ENCODE measurements around the gene ABCG1. TPM values are rescaled to one million over a fixed set of nuclear protein-coding genes. Genes with fewer than 3 reads are reported as not detected.
"Not testable (repeated sequence)": the region's sequence is repeated elsewhere in the genome, so short reads cannot be mapped to it uniquely, and the experiment has no call there.

ABCG1 gene
- total RNA-seq, 6 experiments from 2014 or later, result 3.3 to 9.8 (median 4.8) TPM

DNA sequence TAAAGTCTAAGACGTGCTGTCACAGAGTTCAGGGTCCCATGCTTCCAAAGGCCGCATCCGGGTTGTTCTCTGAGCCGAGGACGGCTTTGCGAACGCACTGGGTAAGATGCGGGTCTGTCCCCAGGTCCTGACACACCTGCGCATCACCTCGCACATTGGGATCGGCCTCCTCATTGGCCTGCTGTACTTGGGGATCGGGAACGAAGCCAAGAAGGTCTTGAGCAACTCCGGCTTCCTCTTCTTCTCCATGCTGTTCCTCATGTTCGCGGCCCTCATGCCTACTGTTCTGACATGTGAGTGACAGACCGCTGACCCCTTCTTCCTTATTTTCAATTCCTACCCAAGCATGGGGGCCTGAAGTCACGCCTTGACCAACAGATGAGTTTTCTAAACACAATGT is 71.0 kb downstream of the ABCG1 start:
- intact Hi-C loops (cut with DNase I), result no loop called here
- Histone ChIP-seq H3K36me3 (no peaks in the 10 kb centered on the region), H3K9me3 (no peaks in the 10 kb centered on the region), H3K4me1 (no peaks in the 10 kb centered on the region), H3K27me3 (no peaks in the 10 kb centered on the region), H3K27ac (no peak overlapping the region), H3K4me3 (no peak overlapping the region)
- peak in 1 of 3 donors; percentile 51 for DNase-seq
- TF ChIP-seq, protein P1, sequence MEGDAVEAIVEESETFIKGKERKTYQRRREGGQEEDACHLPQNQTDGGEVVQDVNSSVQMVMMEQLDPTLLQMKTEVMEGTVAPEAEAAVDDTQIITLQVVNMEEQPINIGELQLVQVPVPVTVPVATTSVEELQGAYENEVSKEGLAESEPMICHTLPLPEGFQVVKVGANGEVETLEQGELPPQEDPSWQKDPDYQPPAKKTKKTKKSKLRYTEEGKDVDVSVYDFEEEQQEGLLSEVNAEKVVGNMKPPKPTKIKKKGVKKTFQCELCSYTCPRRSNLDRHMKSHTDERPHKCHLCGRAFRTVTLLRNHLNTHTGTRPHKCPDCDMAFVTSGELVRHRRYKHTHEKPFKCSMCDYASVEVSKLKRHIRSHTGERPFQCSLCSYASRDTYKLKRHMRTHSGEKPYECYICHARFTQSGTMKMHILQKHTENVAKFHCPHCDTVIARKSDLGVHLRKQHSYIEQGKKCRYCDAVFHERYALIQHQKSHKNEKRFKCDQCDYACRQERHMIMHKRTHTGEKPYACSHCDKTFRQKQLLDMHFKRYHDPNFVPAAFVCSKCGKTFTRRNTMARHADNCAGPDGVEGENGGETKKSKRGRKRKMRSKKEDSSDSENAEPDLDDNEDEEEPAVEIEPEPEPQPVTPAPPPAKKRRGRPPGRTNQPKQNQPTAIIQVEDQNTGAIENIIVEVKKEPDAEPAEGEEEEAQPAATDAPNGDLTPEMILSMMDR (IDR thresholded peaks at IDR 0.05), result no peak
- no peak for TF ChIP-seq POLR2A (IDR thresholded peaks at IDR 0.05)
- WGBS (ENCODE audit: insufficient coverage, low coverage, low lambda C conversion rate, missing lambda C conversion rate), result 74% methylated on average over 9 of the region's 18 CpGs
- ATAC-seq, result peak; percentile 19 to 51 (median 46)

DNA sequence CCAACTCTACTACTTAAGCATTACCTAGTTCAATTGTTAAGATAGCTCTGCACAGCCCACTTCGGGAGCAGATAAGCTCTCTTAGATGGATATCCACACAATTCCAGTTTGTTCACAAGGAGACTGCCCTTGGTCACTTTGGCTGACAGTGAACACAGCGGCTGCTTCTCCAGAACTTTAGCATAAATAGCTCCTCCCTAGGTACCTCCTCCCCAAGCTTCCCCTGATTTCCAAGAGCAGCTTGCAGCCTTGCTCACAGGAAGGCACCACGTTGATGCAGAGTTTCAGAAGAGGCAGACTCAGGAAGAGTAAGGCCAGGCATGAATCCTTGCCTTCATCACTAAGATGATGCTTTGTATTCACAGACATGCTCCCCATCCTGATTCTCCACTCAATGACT is 71.6 kb downstream of the ABCG1 start:
- ATAC-seq (no peak), DNase-seq (no peak)
- no peaks in the 10 kb centered on the region for H3K9me3 ChIP-seq
- no peak overlapping the region for H3K4me3 ChIP-seq
- TF ChIP-seq, protein P1 (IDR thresholded peaks at IDR 0.05), result no peak
- no peak for TF ChIP-seq POLR2A (IDR thresholded peaks at IDR 0.05)
- H3K27ac ChIP-seq, result no peak overlapping the region
- no peaks in the 10 kb centered on the region for H3K27me3 ChIP-seq
- H3K36me3 ChIP-seq, result no peaks in the 10 kb centered on the region
- WGBS (ENCODE audit: insufficient coverage, low coverage, low lambda C conversion rate, missing lambda C conversion rate), result 20% methylated on average over 1 of the region's 3 CpGs
- no peaks in the 10 kb centered on the region for H3K4me1 ChIP-seq
- intact Hi-C loops (cut with DNase I), result no loop called here

DNA sequence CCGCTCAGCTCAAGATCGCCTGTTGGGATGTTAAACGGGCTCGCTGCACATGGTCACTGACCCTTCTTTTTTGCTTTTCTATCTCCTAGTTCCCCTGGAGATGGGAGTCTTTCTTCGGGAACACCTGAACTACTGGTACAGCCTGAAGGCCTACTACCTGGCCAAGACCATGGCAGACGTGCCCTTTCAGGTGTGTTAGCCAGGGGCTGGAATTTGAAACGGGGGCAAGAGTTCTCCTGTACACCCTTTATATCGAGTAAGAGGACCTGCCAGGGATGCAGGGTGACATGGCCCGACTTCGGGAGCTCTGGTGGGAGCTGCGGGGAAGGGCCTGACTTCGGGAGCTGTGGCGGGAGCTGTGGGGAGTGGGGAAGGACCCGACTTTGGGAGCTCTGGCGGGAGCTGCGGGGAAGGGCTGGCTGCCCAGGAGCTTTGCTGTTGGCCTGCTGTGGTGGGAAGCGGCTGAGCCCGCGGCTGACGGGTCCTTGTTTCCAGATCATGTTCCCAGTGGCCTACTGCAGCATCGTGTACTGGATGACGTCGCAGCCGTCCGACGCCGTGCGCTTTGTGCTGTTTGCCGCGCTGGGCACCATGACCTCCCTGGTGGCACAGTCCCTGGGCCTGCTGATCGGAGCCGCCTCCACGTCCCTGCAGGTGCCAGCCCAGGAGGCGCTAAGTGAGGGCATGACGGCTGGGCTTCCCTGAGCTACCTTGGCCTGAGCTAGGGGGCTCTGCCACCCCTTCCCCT is 72.2 kb downstream of the ABCG1 start:
- H3K36me3 ChIP-seq, result no peaks in the 10 kb centered on the region
- no peaks in the 10 kb centered on the region for H3K27me3 ChIP-seq
- TF ChIP-seq POLR2A (IDR thresholded peaks at IDR 0.05), result no peak
- TF ChIP-seq, protein P1 (IDR thresholded peaks at IDR 0.05), result no peak
- no peaks in the 10 kb centered on the region for H3K4me1 ChIP-seq
- 89% methylated on average over 5 of the region's 35 CpGs for WGBS (ENCODE audit: insufficient coverage, low coverage, low lambda C conversion rate, missing lambda C conversion rate)
- ATAC-seq (no peak), DNase-seq (no peak)
- H3K4me3 ChIP-seq, result no peak overlapping the region
- intact Hi-C loops (cut with DNase I), result no loop called here
- no peaks in the 10 kb centered on the region for H3K9me3 ChIP-seq
- H3K27ac ChIP-seq, result no peak overlapping the region

DNA sequence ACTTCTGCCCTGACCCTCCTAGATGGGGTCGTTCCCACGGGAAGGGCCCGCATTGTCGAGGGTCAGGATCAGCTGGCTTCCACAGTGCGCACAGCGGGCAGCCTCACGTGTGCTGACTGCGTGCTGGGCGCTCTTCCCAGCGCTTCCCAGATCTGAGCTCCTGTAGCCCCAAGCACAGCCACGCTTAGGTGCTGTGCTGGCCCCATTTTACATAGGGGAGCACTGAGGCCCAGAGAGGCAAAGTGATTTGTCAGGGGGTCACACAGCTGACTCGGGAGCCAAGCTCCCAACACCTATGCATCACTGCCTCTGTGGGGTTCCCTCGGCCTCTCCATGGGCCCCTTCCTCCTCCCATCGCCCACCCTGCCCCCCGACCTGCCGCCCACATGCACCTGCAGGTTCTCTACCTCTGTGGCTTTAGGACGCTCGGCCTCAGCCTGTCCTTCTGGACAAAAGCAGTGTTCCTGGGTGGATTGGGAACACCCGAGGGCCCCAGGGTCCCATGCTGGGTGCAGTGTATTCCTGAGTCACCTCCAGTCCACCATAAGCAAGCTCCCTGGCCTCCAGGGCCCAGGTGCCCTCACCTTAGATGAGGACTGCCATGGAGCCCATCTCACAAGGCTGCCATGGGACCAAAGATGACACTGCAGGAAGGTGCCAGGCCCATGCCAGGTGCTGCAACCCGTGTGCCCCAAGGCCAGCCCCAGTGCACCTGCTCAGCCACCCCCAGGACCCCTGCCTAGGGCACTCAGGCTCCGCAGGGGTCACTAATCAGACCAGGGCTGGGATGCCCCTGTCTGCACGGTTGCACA is 73.0 kb downstream of the ABCG1 start:
- Histone ChIP-seq H3K4me1 (no peaks in the 10 kb centered on the region), H3K27me3 (no peaks in the 10 kb centered on the region), H3K4me3 (no peak overlapping the region), H3K36me3 (no peaks in the 10 kb centered on the region), H3K27ac (no peak overlapping the region), H3K9me3 (no peaks in the 10 kb centered on the region)
- DNase-seq, result no peak
- WGBS (ENCODE audit: insufficient coverage, low coverage, low lambda C conversion rate, missing lambda C conversion rate), result 80% methylated on average over 2 of the region's 22 CpGs
- TF ChIP-seq POLR2A (IDR thresholded peaks at IDR 0.05), result no peak
- TF ChIP-seq, protein P1 (IDR thresholded peaks at IDR 0.05), result no peak
- intact Hi-C loops (cut with DNase I), result no loop called here
- ATAC-seq, result peak in 1 of 4 donors; percentile 14

DNA sequence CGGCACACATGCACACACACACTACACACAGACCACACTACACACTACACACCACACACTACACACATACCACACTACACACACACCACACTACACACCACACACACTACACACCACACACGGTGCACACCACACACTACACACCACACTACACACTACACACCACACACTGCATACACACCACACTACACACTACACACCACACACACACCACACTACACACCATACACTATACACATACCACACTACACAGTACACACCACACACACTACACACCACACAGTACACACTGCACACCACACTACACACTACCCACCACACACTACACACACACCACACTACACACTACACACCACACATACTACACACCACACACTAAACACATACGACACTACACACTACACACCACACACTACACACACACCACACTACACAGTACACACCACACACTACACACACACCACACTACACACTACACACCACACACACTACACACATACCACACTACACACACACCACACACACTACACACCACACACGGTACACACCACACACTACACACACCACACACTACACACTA is 73.7 kb downstream of the ABCG1 start:
- H3K27ac ChIP-seq; H3K4me1 ChIP-seq; DNase-seq; intact Hi-C loops (cut with DNase I); H3K36me3 ChIP-seq; ATAC-seq; H3K4me3 ChIP-seq; H3K9me3 ChIP-seq; H3K27me3 ChIP-seq: not testable (repeated sequence)
- 88% methylated on average over 3 of the region's 4 CpGs for WGBS (ENCODE audit: insufficient coverage, low coverage, low lambda C conversion rate, missing lambda C conversion rate)
